ENCODE measurements around the gene NHERF1.

- TF ChIP-seq CTCF (IDR thresholded peaks at IDR 0.05): no peak
- TF ChIP-seq POLR2AphosphoS5 (IDR thresholded peaks at IDR 0.05): no peak
Observed at GRCh38 chr17:74790161-74791058, 42.0 kb downstream of the NHERF1 start.

Data from gastroesophageal sphincter (tissue), 3 donors.